Measurements from ENCODE around the gene MAGI2. TPM values are rescaled to one million over a fixed set of nuclear protein-coding genes. Genes with fewer than 3 reads are reported as not detected.
A peak's percentile ranks its signal among the peaks of the same experiment; 100 is the strongest.

Gene MAGI2
- total RNA-seq, 1 donor from 2014 or later: 5.4 TPM

- no peaks in the 10 kb centered on the region for H3K4me1 ChIP-seq (ENCODE audit: insufficient read depth, low read length)
- H3K4me3 ChIP-seq (ENCODE audit: insufficient read depth, low read depth, low read length): no peak overlapping the region
- Mint-ChIP-seq H3K36me3 (ENCODE audit: low read depth, unreplicated experiment) (no peaks in the 10 kb centered on the region), H3K4me3 (ENCODE audit: unreplicated experiment) (no peak overlapping the region), H3K27me3 (ENCODE audit: low read depth, unreplicated experiment) (no peaks in the 10 kb centered on the region), H3K9me3 (ENCODE audit: unreplicated experiment) (no peaks in the 10 kb centered on the region), H3K4me1 (ENCODE audit: low read depth, unreplicated experiment) (peaks cover 3% of the 10 kb centered on the region), H3K27ac (ENCODE audit: unreplicated experiment) (no peak overlapping the region)
- no peaks in the 10 kb centered on the region for H3K36me3 ChIP-seq (ENCODE audit: insufficient read depth, low read length)
- no peak for FAIRE-seq
- H3K27ac ChIP-seq (ENCODE audit: low read depth, low read length): no peak overlapping the region
- H3K27me3 ChIP-seq (ENCODE audit: insufficient read depth, low read length): no peaks in the 10 kb centered on the region
- H3K79me2 ChIP-seq (ENCODE audit: insufficient read depth, low read length): no peaks in the 10 kb centered on the region
- H3K4me2 ChIP-seq (ENCODE audit: low read length): no peak overlapping the region
- H3K9ac ChIP-seq (ENCODE audit: low read length): no peak overlapping the region
- no peaks in the 10 kb centered on the region for H4K20me1 ChIP-seq (ENCODE audit: insufficient read depth, low read length)
- TF ChIP-seq EZH2 (IDR thresholded peaks at IDR 0.05; ENCODE audit: insufficient read depth, low read length) (no peak), CTCF (IDR thresholded peaks at IDR 0.05; ENCODE audit: insufficient read depth, low read depth, low read length) (no peak)
- H2AFZ ChIP-seq (ENCODE audit: low read depth, low read length): no peak overlapping the region
- no peak for DNase-seq (ENCODE audit: low read depth)
- H3K9me3 ChIP-seq (ENCODE audit: insufficient read depth, low read depth, low read length): no peaks in the 10 kb centered on the region
Observed at GRCh38 chr7:79381921-79382320, 71.5 kb downstream of the MAGI2 start.

GRCh38 chr7:79377097-79377496 is 76.4 kb downstream of the MAGI2 start:
- H3K79me2 ChIP-seq (ENCODE audit: insufficient read depth, low read length): no peaks in the 10 kb centered on the region
- H3K4me2 ChIP-seq (ENCODE audit: low read length): no peak overlapping the region
- H4K20me1 ChIP-seq (ENCODE audit: insufficient read depth, low read length): no peaks in the 10 kb centered on the region
- H3K27ac ChIP-seq (ENCODE audit: low read depth, low read length): no peak overlapping the region
- Mint-ChIP-seq H3K27me3 (ENCODE audit: low read depth, unreplicated experiment) (no peaks in the 10 kb centered on the region), H3K4me3 (ENCODE audit: unreplicated experiment) (no peak overlapping the region), H3K9me3 (ENCODE audit: unreplicated experiment) (no peaks in the 10 kb centered on the region), H3K4me1 (ENCODE audit: low read depth, unreplicated experiment) (peaks cover 3% of the 10 kb centered on the region), H3K27ac (ENCODE audit: unreplicated experiment) (no peak overlapping the region), H3K36me3 (ENCODE audit: low read depth, unreplicated experiment) (no peaks in the 10 kb centered on the region)
- no peak overlapping the region for H3K4me3 ChIP-seq (ENCODE audit: insufficient read depth, low read depth, low read length)
- no peak overlapping the region for H3K9ac ChIP-seq (ENCODE audit: low read length)
- H3K27me3 ChIP-seq (ENCODE audit: insufficient read depth, low read length): no peaks in the 10 kb centered on the region
- no peaks in the 10 kb centered on the region for H3K9me3 ChIP-seq (ENCODE audit: insufficient read depth, low read depth, low read length)
- FAIRE-seq (no peak), DNase-seq (ENCODE audit: low read depth) (no peak)
- H2AFZ ChIP-seq (ENCODE audit: low read depth, low read length): no peak overlapping the region
- H3K36me3 ChIP-seq (ENCODE audit: insufficient read depth, low read length): no peaks in the 10 kb centered on the region
- H3K4me1 ChIP-seq (ENCODE audit: insufficient read depth, low read length): no peaks in the 10 kb centered on the region
- TF ChIP-seq CTCF (IDR thresholded peaks at IDR 0.05; ENCODE audit: insufficient read depth, low read depth, low read length): no peak
- TF ChIP-seq EZH2 (IDR thresholded peaks at IDR 0.05; ENCODE audit: insufficient read depth, low read length): no peak

GRCh38 chr7:79376299-79377025 is 77.0 kb downstream of the MAGI2 start:
- Mint-ChIP-seq H3K4me3 (ENCODE audit: unreplicated experiment) (no peak overlapping the region), H3K9me3 (ENCODE audit: unreplicated experiment) (no peaks in the 10 kb centered on the region), H3K36me3 (ENCODE audit: low read depth, unreplicated experiment) (no peaks in the 10 kb centered on the region), H3K27ac (ENCODE audit: unreplicated experiment) (no peak overlapping the region), H3K27me3 (ENCODE audit: low read depth, unreplicated experiment) (no peaks in the 10 kb centered on the region), H3K4me1 (ENCODE audit: low read depth, unreplicated experiment) (peaks cover 3% of the 10 kb centered on the region)
- H3K36me3 ChIP-seq (ENCODE audit: insufficient read depth, low read length): no peaks in the 10 kb centered on the region
- H3K27me3 ChIP-seq (ENCODE audit: insufficient read depth, low read length): no peaks in the 10 kb centered on the region
- DNase-seq (ENCODE audit: low read depth): peak; percentile 20
- no peaks in the 10 kb centered on the region for H3K4me1 ChIP-seq (ENCODE audit: insufficient read depth, low read length)
- no peak overlapping the region for H3K4me3 ChIP-seq (ENCODE audit: insufficient read depth, low read depth, low read length)
- no peak overlapping the region for H2AFZ ChIP-seq (ENCODE audit: low read depth, low read length)
- TF ChIP-seq EZH2 (IDR thresholded peaks at IDR 0.05; ENCODE audit: insufficient read depth, low read length): no peak
- no peak for TF ChIP-seq CTCF (IDR thresholded peaks at IDR 0.05; ENCODE audit: insufficient read depth, low read depth, low read length)
- H3K4me2 ChIP-seq (ENCODE audit: low read length): no peak overlapping the region
- no peak for FAIRE-seq
- no peak overlapping the region for H3K27ac ChIP-seq (ENCODE audit: low read depth, low read length)
- no peaks in the 10 kb centered on the region for H3K9me3 ChIP-seq (ENCODE audit: insufficient read depth, low read depth, low read length)
- no peaks in the 10 kb centered on the region for H4K20me1 ChIP-seq (ENCODE audit: insufficient read depth, low read length)
- no peaks in the 10 kb centered on the region for H3K79me2 ChIP-seq (ENCODE audit: insufficient read depth, low read length)
- H3K9ac ChIP-seq (ENCODE audit: low read length): no peak overlapping the region

Measured in astrocyte (in vitro differentiated cells and primary cell).